SK-N-SH treated with all-trans-retinoic acid at 6 μM for 48 hours (cell line): ENCODE data around the gene SKOR1.

ENCODE experiments used
- ATAC-seq: fragments of 200-7000 bp; cut with Tn5 transposase; 3 replicates; pipeline ENCODE4 v1.9.1; 2020; ENCODE audit warnings: mild to moderate bottlenecking, moderate library complexity
- ARNTL ChIP-seq: fragments of 450-650 bp; formaldehyde crosslinking; IDR thresholded peaks from 2 replicates; pipeline ENCODE4 v1.5.0; 2020; ENCODE audit warnings: low read depth, mild to moderate bottlenecking, moderate library complexity, borderline replicate concordance
- BACH2 ChIP-seq: fragments of 250-450 bp; sonication (Bioruptor Pico); IDR thresholded peaks from 2 replicates; pipeline ENCODE4 v1.9.0; 2021; ENCODE audit warnings: mild to moderate bottlenecking, borderline replicate concordance
- CSDC2 ChIP-seq: fragments of 250-450 bp; sonication (Bioruptor Pico); IDR thresholded peaks from 2 replicates; pipeline ENCODE4 v1.5.0; 2020; ENCODE audit warnings: mild to moderate bottlenecking, moderate library complexity
- ESRRG ChIP-seq: fragments of 250-450 bp; sonication (Bioruptor Pico); IDR thresholded peaks from 2 replicates; pipeline ENCODE4 v1.6.1; 2021; ENCODE audit warnings: mild to moderate bottlenecking
- ISL1 ChIP-seq: fragments of 250-450 bp; sonication (Bioruptor Pico); IDR thresholded peaks from 2 replicates; pipeline ENCODE4 v2.1.2; 2022; ENCODE audit warnings: mild to moderate bottlenecking, moderate library complexity
- OSR1 ChIP-seq: fragments of 250-450 bp; sonication (Bioruptor Pico); IDR thresholded peaks from 2 replicates; pipeline ENCODE4 v1.8.0; 2022; ENCODE audit warnings: moderate library complexity, mild to moderate bottlenecking, inconsistent platforms
- PPARA ChIP-seq: fragments of 250-450 bp; sonication (Bioruptor Pico); IDR thresholded peaks from 2 replicates; pipeline ENCODE4 v1.5.0; 2020; ENCODE audit warnings: mild to moderate bottlenecking, borderline replicate concordance
- RARB ChIP-seq: fragments of 250-450 bp; sonication (Bioruptor Pico); IDR thresholded peaks from 2 replicates; pipeline ENCODE4 v1.8.0; 2021; ENCODE audit warnings: mild to moderate bottlenecking, moderate library complexity
- SNAI2 ChIP-seq: fragments of 250-450 bp; sonication (Bioruptor Pico); IDR thresholded peaks from 2 replicates; pipeline ENCODE4 v1.5.0; 2020; ENCODE audit warnings: mild to moderate bottlenecking, moderate library complexity
- TCF4 ChIP-seq: fragments of 250-450 bp; sonication (Bioruptor Pico); IDR thresholded peaks from 2 replicates; pipeline ENCODE4 v1.8.0; 2021; ENCODE audit warnings: mild to moderate bottlenecking, moderate library complexity, borderline replicate concordance
- TOX ChIP-seq: fragments of 250-450 bp; sonication (Bioruptor Pico); IDR thresholded peaks from 2 replicates; pipeline ENCODE4 v1.8.0; 2021; ENCODE audit warnings: mild to moderate bottlenecking, moderate library complexity, borderline replicate concordance
- ZC3H10 ChIP-seq: fragments of 250-450 bp; sonication (Bioruptor Pico); IDR thresholded peaks from 2 replicates; pipeline ENCODE4 v1.5.1; 2021; ENCODE audit warnings: mild to moderate bottlenecking, moderate library complexity
- ZFP3 ChIP-seq: fragments of 250-450 bp; sonication (Bioruptor Pico); IDR thresholded peaks from 2 replicates; pipeline ENCODE4 v1.5.0; 2020; ENCODE audit warnings: mild to moderate bottlenecking, moderate library complexity
- ZFP30 ChIP-seq: fragments of 450-650 bp; formaldehyde crosslinking; IDR thresholded peaks from 2 replicates; pipeline ENCODE4 v1.5.0; 2022; ENCODE audit warnings: mild to moderate bottlenecking, moderate library complexity
- ZNF565 ChIP-seq: fragments of 450-650 bp; formaldehyde crosslinking; conservative IDR thresholded peaks from 2 replicates; pipeline ENCODE4 v1.5.0; 2020; ENCODE audit warnings: low read depth, mild to moderate bottlenecking, moderate library complexity
- ZNF70 ChIP-seq: fragments of 450-650 bp; formaldehyde crosslinking; IDR thresholded peaks from 2 replicates; pipeline ENCODE4 v1.5.0; 2020; ENCODE audit warnings: mild to moderate bottlenecking, moderate library complexity
- ZNF8 ChIP-seq: fragments of 450-650 bp; formaldehyde crosslinking; IDR thresholded peaks from 2 replicates; pipeline ENCODE4 v1.5.0; 2020; ENCODE audit warnings: mild to moderate bottlenecking, moderate library complexity
- TF ChIP-seq, protein P1 (sequence below): fragments of 250-450 bp; sonication (Bioruptor Pico); IDR thresholded peaks from 2 replicates; pipeline ENCODE4 v1.5.1; 2021; ENCODE audit warnings: mild to moderate bottlenecking, moderate library complexity
- TF ChIP-seq, protein P2 (sequence below): fragments of 250-450 bp; sonication (Bioruptor Pico); IDR thresholded peaks from 2 replicates; pipeline ENCODE4 v1.5.1; 2020; ENCODE audit warnings: low read depth, mild to moderate bottlenecking, moderate library complexity
- TF ChIP-seq, protein P3 (sequence below): fragments of 250-450 bp; sonication (Bioruptor Pico); IDR thresholded peaks from 2 replicates; pipeline ENCODE4 v1.8.0; 2020; ENCODE audit warnings: mild to moderate bottlenecking, moderate library complexity, borderline replicate concordance
- TF ChIP-seq, protein P4 (sequence below): fragments of 250-450 bp; sonication (Bioruptor Pico); IDR thresholded peaks from 2 replicates; pipeline ENCODE4 v1.5.0; 2020; ENCODE audit warnings: mild to moderate bottlenecking, moderate library complexity

The SKOR1 gene

DNA sequence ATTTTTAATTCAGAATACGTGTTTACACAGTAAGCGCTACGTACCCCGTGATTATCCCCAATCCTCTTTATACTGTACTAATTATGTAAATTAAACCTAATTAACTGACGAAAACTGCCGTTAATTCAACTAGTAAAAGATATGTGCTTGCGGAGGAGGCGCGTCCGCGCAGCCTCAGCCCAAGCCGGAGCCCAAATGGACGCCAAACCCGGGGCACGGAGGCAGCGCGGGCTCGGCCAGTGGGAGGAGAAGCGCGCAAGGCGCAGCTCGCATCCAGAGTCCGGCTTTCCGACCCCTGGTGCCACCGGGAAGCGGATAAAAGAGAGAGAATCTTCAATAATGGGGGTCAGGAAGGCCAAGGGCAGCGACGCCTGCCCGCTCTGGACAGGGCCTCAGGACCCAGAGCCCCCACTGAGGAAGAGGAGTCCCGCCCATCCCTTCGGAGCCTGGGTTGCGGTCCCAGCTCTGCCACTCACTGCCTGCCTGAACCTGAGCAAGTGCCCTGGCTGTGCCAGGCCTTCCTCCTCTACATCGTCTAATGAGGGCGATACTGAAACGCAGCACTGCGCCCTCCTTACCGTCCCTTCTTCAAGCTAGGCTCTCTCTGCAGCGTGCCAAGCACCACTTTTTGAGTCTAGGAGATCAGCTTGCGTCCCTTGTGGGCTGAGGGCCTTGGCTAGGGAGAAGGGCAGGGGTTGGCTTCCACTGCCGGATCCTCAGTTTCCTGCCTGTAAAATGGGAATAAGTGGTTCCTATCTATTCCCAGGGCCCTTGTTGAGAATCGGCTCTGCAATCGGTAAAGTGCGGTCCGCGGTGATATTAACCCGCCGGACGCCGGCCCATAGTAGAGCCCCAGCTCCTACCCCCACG lies 5.0 kb upstream of the SKOR1 start (continued):
- TF ChIP-seq ZC3H10 (CRISPR knock-in tag), result no peak
- no peak for TF ChIP-seq RARB (CRISPR knock-in tag)
- TF ChIP-seq ESRRG, result no peak
- TF ChIP-seq OSR1 (CRISPR knock-in tag), result no peak
- TF ChIP-seq, protein P1, sequence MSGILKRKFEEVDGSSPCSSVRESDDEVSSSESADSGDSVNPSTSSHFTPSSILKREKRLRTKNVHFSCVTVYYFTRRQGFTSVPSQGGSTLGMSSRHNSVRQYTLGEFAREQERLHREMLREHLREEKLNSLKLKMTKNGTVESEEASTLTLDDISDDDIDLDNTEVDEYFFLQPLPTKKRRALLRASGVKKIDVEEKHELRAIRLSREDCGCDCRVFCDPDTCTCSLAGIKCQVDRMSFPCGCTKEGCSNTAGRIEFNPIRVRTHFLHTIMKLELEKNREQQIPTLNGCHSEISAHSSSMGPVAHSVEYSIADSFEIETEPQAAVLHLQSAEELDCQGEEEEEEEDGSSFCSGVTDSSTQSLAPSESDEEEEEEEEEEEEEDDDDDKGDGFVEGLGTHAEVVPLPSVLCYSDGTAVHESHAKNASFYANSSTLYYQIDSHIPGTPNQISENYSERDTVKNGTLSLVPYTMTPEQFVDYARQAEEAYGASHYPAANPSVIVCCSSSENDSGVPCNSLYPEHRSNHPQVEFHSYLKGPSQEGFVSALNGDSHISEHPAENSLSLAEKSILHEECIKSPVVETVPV (CRISPR knock-in tag), result no peak
- no peak for TF ChIP-seq ZFP30 (CRISPR knock-in tag)

DNA sequence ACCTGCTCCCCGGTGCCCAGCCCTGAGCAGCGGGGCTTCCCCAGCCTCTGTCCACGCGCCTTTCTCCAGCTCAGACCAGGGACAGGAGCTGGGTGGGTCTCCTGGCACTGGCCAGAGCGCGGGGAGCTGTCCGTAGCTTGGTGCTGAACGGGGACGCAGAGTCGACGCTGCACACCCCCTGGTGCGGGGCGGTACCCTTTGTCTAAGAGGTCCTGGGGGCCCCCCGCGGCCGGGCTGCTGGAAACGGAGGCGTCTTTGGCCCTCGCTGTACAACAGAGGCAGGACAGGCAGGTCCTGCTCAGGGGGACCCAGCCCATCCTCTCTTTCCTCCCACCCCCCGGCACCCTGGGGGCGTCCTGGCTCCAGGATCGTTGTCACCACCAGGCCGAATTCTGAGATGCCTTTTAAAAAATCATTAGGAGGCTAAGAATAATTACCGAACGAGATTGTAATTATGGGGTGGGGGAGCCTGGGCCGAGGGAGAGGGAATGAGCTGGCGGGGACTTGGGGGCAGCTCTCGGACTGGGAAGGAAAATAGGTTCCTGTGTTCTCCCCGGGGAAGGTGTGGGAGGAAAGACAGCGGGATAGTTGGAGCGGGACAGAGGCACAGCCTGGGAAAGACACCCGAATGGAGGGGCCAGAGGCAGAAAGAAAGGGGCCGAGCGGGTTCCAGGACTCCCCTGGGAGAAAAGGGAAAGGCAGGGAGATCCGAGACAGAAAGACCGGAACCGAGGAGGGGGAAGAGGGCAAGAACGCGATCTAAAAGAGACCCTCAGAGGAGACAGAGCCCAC lies 4.1 kb upstream of the SKOR1 start:
- no peak for ATAC-seq
- TF ChIP-seq SNAI2 (CRISPR knock-in tag) (no peak), ZNF565 (CRISPR knock-in tag) (no peak), OSR1 (CRISPR knock-in tag) (no peak), ZC3H10 (CRISPR knock-in tag) (no peak), ZNF8 (CRISPR knock-in tag) (no peak), BACH2 (no peak), ARNTL (CRISPR knock-in tag) (no peak), TOX (CRISPR knock-in tag) (no peak), ISL1 (no peak), RARB (CRISPR knock-in tag) (no peak), TCF4 (CRISPR knock-in tag) (no peak), ZFP3 (CRISPR knock-in tag) (no peak), PPARA (CRISPR knock-in tag) (no peak), ZFP30 (CRISPR knock-in tag) (no peak), CSDC2 (CRISPR knock-in tag) (no peak), ZNF70 (CRISPR knock-in tag) (no peak)
- TF ChIP-seq, protein P1 (CRISPR knock-in tag), result no peak
- TF ChIP-seq, protein P2, sequence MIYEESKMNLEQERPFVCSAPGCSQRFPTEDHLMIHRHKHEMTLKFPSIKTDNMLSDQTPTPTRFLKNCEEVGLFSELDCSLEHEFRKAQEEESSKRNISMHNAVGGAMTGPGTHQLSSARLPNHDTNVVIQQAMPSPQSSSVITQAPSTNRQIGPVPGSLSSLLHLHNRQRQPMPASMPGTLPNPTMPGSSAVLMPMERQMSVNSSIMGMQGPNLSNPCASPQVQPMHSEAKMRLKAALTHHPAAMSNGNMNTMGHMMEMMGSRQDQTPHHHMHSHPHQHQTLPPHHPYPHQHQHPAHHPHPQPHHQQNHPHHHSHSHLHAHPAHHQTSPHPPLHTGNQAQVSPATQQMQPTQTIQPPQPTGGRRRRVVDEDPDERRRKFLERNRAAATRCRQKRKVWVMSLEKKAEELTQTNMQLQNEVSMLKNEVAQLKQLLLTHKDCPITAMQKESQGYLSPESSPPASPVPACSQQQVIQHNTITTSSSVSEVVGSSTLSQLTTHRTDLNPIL (CRISPR knock-in tag), result no peak
- TF ChIP-seq, protein P3, sequence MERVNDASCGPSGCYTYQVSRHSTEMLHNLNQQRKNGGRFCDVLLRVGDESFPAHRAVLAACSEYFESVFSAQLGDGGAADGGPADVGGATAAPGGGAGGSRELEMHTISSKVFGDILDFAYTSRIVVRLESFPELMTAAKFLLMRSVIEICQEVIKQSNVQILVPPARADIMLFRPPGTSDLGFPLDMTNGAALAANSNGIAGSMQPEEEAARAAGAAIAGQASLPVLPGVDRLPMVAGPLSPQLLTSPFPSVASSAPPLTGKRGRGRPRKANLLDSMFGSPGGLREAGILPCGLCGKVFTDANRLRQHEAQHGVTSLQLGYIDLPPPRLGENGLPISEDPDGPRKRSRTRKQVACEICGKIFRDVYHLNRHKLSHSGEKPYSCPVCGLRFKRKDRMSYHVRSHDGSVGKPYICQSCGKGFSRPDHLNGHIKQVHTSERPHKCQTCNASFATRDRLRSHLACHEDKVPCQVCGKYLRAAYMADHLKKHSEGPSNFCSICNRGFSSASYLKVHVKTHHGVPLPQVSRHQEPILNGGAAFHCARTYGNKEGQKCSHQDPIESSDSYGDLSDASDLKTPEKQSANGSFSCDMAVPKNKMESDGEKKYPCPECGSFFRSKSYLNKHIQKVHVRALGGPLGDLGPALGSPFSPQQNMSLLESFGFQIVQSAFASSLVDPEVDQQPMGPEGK (CRISPR knock-in tag), result no peak
- TF ChIP-seq, protein P4, sequence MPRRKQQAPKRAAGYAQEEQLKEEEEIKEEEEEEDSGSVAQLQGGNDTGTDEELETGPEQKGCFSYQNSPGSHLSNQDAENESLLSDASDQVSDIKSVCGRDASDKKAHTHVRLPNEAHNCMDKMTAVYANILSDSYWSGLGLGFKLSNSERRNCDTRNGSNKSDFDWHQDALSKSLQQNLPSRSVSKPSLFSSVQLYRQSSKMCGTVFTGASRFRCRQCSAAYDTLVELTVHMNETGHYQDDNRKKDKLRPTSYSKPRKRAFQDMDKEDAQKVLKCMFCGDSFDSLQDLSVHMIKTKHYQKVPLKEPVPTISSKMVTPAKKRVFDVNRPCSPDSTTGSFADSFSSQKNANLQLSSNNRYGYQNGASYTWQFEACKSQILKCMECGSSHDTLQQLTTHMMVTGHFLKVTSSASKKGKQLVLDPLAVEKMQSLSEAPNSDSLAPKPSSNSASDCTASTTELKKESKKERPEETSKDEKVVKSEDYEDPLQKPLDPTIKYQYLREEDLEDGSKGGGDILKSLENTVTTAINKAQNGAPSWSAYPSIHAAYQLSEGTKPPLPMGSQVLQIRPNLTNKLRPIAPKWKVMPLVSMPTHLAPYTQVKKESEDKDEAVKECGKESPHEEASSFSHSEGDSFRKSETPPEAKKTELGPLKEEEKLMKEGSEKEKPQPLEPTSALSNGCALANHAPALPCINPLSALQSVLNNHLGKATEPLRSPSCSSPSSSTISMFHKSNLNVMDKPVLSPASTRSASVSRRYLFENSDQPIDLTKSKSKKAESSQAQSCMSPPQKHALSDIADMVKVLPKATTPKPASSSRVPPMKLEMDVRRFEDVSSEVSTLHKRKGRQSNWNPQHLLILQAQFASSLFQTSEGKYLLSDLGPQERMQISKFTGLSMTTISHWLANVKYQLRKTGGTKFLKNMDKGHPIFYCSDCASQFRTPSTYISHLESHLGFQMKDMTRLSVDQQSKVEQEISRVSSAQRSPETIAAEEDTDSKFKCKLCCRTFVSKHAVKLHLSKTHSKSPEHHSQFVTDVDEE (CRISPR knock-in tag), result no peak
